ENCODE data around the gene CDKL1. TPM values are rescaled to one million over a fixed set of nuclear protein-coding genes. Genes with fewer than 3 reads are reported as not detected.

Gene CDKL1
- polyA plus RNA-seq, 1 donor: 4.6 TPM

- WGBS (ENCODE audit: insufficient coverage, low lambda C conversion rate): 40% methylated on average over 1 of the region's 7 CpGs
- Histone ChIP-seq H3K36me3 (ENCODE audit: control insufficient read depth, insufficient read depth, low read length) (peaks cover 17% of the 10 kb centered on the region), H3K9me3 (ENCODE audit: control insufficient read depth, low read depth, low read length) (no peaks in the 10 kb centered on the region), H3K27me3 (ENCODE audit: control insufficient read depth, insufficient read depth, low read length) (no peaks in the 10 kb centered on the region), H3K4me1 (ENCODE audit: control insufficient read depth, insufficient read depth, low read length) (peaks cover 36% of the 10 kb centered on the region), H3K27ac (ENCODE audit: low read length) (peak overlapping the region; percentile 71), H3K4me3 (ENCODE audit: low read length) (no peak overlapping the region)
- peak; percentile 43 to 50 for DNase-seq
Observed at GRCh38 chr14:50335989-50336824, 60.5 kb downstream of the CDKL1 start.

GRCh38 chr14:50335389-50335788, 61.3 kb downstream of the CDKL1 start:
- peak; percentile 56 to 82 for DNase-seq
- H3K27ac ChIP-seq (ENCODE audit: low read length): peak overlapping the region; percentile 71

GRCh38 chr14:50334211-50334610, 62.5 kb downstream of the CDKL1 start:
- no peak for DNase-seq
- Histone ChIP-seq H3K27ac (ENCODE audit: low read length) (no peak overlapping the region), H3K27me3 (ENCODE audit: control insufficient read depth, insufficient read depth, low read length) (no peaks in the 10 kb centered on the region), H3K9me3 (ENCODE audit: control insufficient read depth, low read depth, low read length) (no peaks in the 10 kb centered on the region), H3K36me3 (ENCODE audit: control insufficient read depth, insufficient read depth, low read length) (peaks cover 22% of the 10 kb centered on the region), H3K4me3 (ENCODE audit: low read length) (no peak overlapping the region), H3K4me1 (ENCODE audit: control insufficient read depth, insufficient read depth, low read length) (peaks cover 25% of the 10 kb centered on the region)
- WGBS (ENCODE audit: insufficient coverage, low lambda C conversion rate): no CpG with 5 or more reads among the region's 8 CpGs

More at GRCh38 chr14:50335389-50335788, 61.3 kb downstream of the CDKL1 start:
- no peak overlapping the region for H3K4me3 ChIP-seq (ENCODE audit: low read length)
- H3K4me1 ChIP-seq (ENCODE audit: control insufficient read depth, insufficient read depth, low read length): peaks cover 34% of the 10 kb centered on the region
- H3K27me3 ChIP-seq (ENCODE audit: control insufficient read depth, insufficient read depth, low read length): no peaks in the 10 kb centered on the region
- WGBS (ENCODE audit: insufficient coverage, low lambda C conversion rate): no CpG with 5 or more reads among the region's 7 CpGs
- no peaks in the 10 kb centered on the region for H3K9me3 ChIP-seq (ENCODE audit: control insufficient read depth, low read depth, low read length)
- peaks cover 19% of the 10 kb centered on the region for H3K36me3 ChIP-seq (ENCODE audit: control insufficient read depth, insufficient read depth, low read length)

GRCh38 chr14:50333014-50333509, 63.6 kb downstream of the CDKL1 start:
- H3K27ac ChIP-seq (ENCODE audit: low read length): no peak overlapping the region
- 57% methylated on average over 1 of the region's 3 CpGs for WGBS (ENCODE audit: insufficient coverage, low lambda C conversion rate)
- H3K4me3 ChIP-seq (ENCODE audit: low read length): no peak overlapping the region
- H3K36me3 ChIP-seq (ENCODE audit: control insufficient read depth, insufficient read depth, low read length): peaks cover 25% of the 10 kb centered on the region
- peaks cover 16% of the 10 kb centered on the region for H3K4me1 ChIP-seq (ENCODE audit: control insufficient read depth, insufficient read depth, low read length)
- H3K9me3 ChIP-seq (ENCODE audit: control insufficient read depth, low read depth, low read length): no peaks in the 10 kb centered on the region
- H3K27me3 ChIP-seq (ENCODE audit: control insufficient read depth, insufficient read depth, low read length): no peaks in the 10 kb centered on the region
- DNase-seq: no peak

- no peaks in the 10 kb centered on the region for H3K27me3 ChIP-seq (ENCODE audit: control insufficient read depth, insufficient read depth, low read length)
- no peak overlapping the region for H3K4me3 ChIP-seq (ENCODE audit: low read length)
- DNase-seq: no peak
- H3K27ac ChIP-seq (ENCODE audit: low read length): no peak overlapping the region
- peaks cover 26% of the 10 kb centered on the region for H3K36me3 ChIP-seq (ENCODE audit: control insufficient read depth, insufficient read depth, low read length)
- H3K4me1 ChIP-seq (ENCODE audit: control insufficient read depth, insufficient read depth, low read length): peaks cover 16% of the 10 kb centered on the region
- H3K9me3 ChIP-seq (ENCODE audit: control insufficient read depth, low read depth, low read length): no peaks in the 10 kb centered on the region
Observed at GRCh38 chr14:50331596-50331995, 65.1 kb downstream of the CDKL1 start.

- Histone ChIP-seq H3K27me3 (ENCODE audit: control insufficient read depth, insufficient read depth, low read length) (no peaks in the 10 kb centered on the region), H3K27ac (ENCODE audit: low read length) (peak overlapping the region; percentile 60), H3K4me3 (ENCODE audit: low read length) (peak overlapping the region; percentile 15), H3K9me3 (ENCODE audit: control insufficient read depth, low read depth, low read length) (no peaks in the 10 kb centered on the region), H3K4me1 (ENCODE audit: control insufficient read depth, insufficient read depth, low read length) (no peaks in the 10 kb centered on the region), H3K36me3 (ENCODE audit: control insufficient read depth, insufficient read depth, low read length) (peaks cover 23% of the 10 kb centered on the region)
- WGBS (ENCODE audit: insufficient coverage, low lambda C conversion rate): 17% methylated on average over 2 of the region's 9 CpGs
- DNase-seq: peak; percentile 78 to 89
Observed at GRCh38 chr14:50321009-50321660, 75.5 kb downstream of the CDKL1 start.

GRCh38 chr14:50320283-50320682, 76.4 kb downstream of the CDKL1 start:
- H3K9me3 ChIP-seq (ENCODE audit: control insufficient read depth, low read depth, low read length): no peaks in the 10 kb centered on the region
- no peak overlapping the region for H3K27ac ChIP-seq (ENCODE audit: low read length)
- no peaks in the 10 kb centered on the region for H3K4me1 ChIP-seq (ENCODE audit: control insufficient read depth, insufficient read depth, low read length)
- 71% methylated on average over 1 of the region's 8 CpGs for WGBS (ENCODE audit: insufficient coverage, low lambda C conversion rate)
- DNase-seq: peak in 1 of 2 donors; percentile 30
- no peaks in the 10 kb centered on the region for H3K27me3 ChIP-seq (ENCODE audit: control insufficient read depth, insufficient read depth, low read length)
- H3K4me3 ChIP-seq (ENCODE audit: low read length): no peak overlapping the region
- peaks cover 16% of the 10 kb centered on the region for H3K36me3 ChIP-seq (ENCODE audit: control insufficient read depth, insufficient read depth, low read length)

- Histone ChIP-seq H3K27me3 (ENCODE audit: control insufficient read depth, insufficient read depth, low read length) (no peaks in the 10 kb centered on the region), H3K4me1 (ENCODE audit: control insufficient read depth, insufficient read depth, low read length) (no peaks in the 10 kb centered on the region), H3K9me3 (ENCODE audit: control insufficient read depth, low read depth, low read length) (no peaks in the 10 kb centered on the region), H3K4me3 (ENCODE audit: low read length) (no peak overlapping the region), H3K36me3 (ENCODE audit: control insufficient read depth, insufficient read depth, low read length) (peaks cover 15% of the 10 kb centered on the region), H3K27ac (ENCODE audit: low read length) (no peak overlapping the region)
- no peak for DNase-seq
- 100% methylated on average over 1 of the region's 2 CpGs for WGBS (ENCODE audit: insufficient coverage, low lambda C conversion rate)
Observed at GRCh38 chr14:50319721-50320120, 77.0 kb downstream of the CDKL1 start.

GRCh38 chr14:50319293-50319692, 77.4 kb downstream of the CDKL1 start:
- no peaks in the 10 kb centered on the region for H3K27me3 ChIP-seq (ENCODE audit: control insufficient read depth, insufficient read depth, low read length)
- DNase-seq: no peak
- H3K4me1 ChIP-seq (ENCODE audit: control insufficient read depth, insufficient read depth, low read length): no peaks in the 10 kb centered on the region
- WGBS (ENCODE audit: insufficient coverage, low lambda C conversion rate): no CpG with 5 or more reads among the region's 1 CpG
- H3K9me3 ChIP-seq (ENCODE audit: control insufficient read depth, low read depth, low read length): no peaks in the 10 kb centered on the region
- peaks cover 14% of the 10 kb centered on the region for H3K36me3 ChIP-seq (ENCODE audit: control insufficient read depth, insufficient read depth, low read length)
- no peak overlapping the region for H3K4me3 ChIP-seq (ENCODE audit: low read length)
- no peak overlapping the region for H3K27ac ChIP-seq (ENCODE audit: low read length)

GRCh38 chr14:50318031-50318626, 78.6 kb downstream of the CDKL1 start:
- Histone ChIP-seq H3K9me3 (ENCODE audit: control insufficient read depth, low read depth, low read length) (no peaks in the 10 kb centered on the region), H3K27ac (ENCODE audit: low read length) (no peak overlapping the region), H3K27me3 (ENCODE audit: control insufficient read depth, insufficient read depth, low read length) (no peaks in the 10 kb centered on the region), H3K36me3 (ENCODE audit: control insufficient read depth, insufficient read depth, low read length) (peaks cover 8% of the 10 kb centered on the region), H3K4me1 (ENCODE audit: control insufficient read depth, insufficient read depth, low read length) (peaks cover 2% of the 10 kb centered on the region), H3K4me3 (ENCODE audit: low read length) (no peak overlapping the region)
- DNase-seq: peak in 1 of 2 donors; percentile 24
- 67% methylated on average over 3 of the region's 4 CpGs for WGBS (ENCODE audit: insufficient coverage, low lambda C conversion rate)

Data from large intestine (tissue), 3 donors.